Liver (tissue), 9 donors: ENCODE results near the gene NUPR1. TPM values are rescaled to one million over a fixed set of nuclear protein-coding genes. Genes with fewer than 3 reads are reported as not detected.

ENCODE experiments used
- DNase-seq: peaks from one replicate; pipeline ENCODE4 v3.0.0-alpha.2; 2017; ENCODE audit warnings: low spot score
- H3K27ac ChIP-seq, 2 donors: one replicate each; pipeline ENCODE4 v1.7.0; 2013; ENCODE audit warnings: inconsistent platforms in 2 of 2, low read length in 2 of 2, control low read depth in 1 of 2, low read depth in 1 of 2, mild to moderate bottlenecking in 1 of 2
- H3K27me3 ChIP-seq, 4 donors: one replicate each; pipeline versions ENCODE4 v1.6.1 to v1.7.0; 2013; ENCODE audit warnings: low read length in 3 of 4, inconsistent platforms in 1 of 4, mild to moderate bottlenecking in 1 of 4, moderate library complexity in 1 of 4; ENCODE audit not compliant: control insufficient read depth in 4 of 4, insufficient read depth in 4 of 4
- H3K36me3 ChIP-seq, 4 donors: one replicate each; pipeline versions ENCODE4 v1.6.1 to v1.7.0; 2013; ENCODE audit warnings: low read length in 3 of 4, mild to moderate bottlenecking in 3 of 4, low read depth in 1 of 4, moderate library complexity in 1 of 4; ENCODE audit not compliant: control insufficient read depth in 4 of 4, insufficient read depth in 3 of 4
- H3K4me1 ChIP-seq, 4 donors: one replicate each; pipeline versions ENCODE4 v1.6.1 to v1.7.0; 2013; ENCODE audit warnings: low read length in 3 of 4, mild to moderate bottlenecking in 3 of 4, moderate library complexity in 1 of 4; ENCODE audit not compliant: control insufficient read depth in 4 of 4, insufficient read depth in 4 of 4
- H3K4me3 ChIP-seq, 3 donors: one replicate each; pipeline versions ENCODE4 v1.6.1 to v1.7.0; 2013; ENCODE audit warnings: low read length in 3 of 3, control low read depth in 1 of 3, low read depth in 1 of 3, mild to moderate bottlenecking in 1 of 3
- H3K9ac ChIP-seq, 2 donors: one replicate each; pipeline ENCODE4 v1.7.0; 2013; ENCODE audit warnings: low read length in 2 of 2, mild to moderate bottlenecking in 2 of 2, moderate library complexity in 2 of 2, control low read depth in 1 of 2, low read depth in 1 of 2
- H3K9me3 ChIP-seq, 4 donors: one replicate each; pipeline versions ENCODE4 v1.6.1 to v1.7.0; 2013; ENCODE audit warnings: low read length in 3 of 4; ENCODE audit not compliant: control insufficient read depth in 4 of 4
- ATF3 ChIP-seq: IDR thresholded peaks from 2 replicates; pipeline ENCODE4 v1.6.1; 2016; ENCODE audit warnings: antibody characterized with exemption
- CTCF ChIP-seq: fragments of 150-350 bp; IDR thresholded peaks from 2 replicates; pipeline ENCODE4 v1.5.1; 2017; ENCODE audit warnings: improper control_type of control experiment, low read depth, low read length; ENCODE audit not compliant: missing input control
- FOXA1 ChIP-seq: IDR thresholded peaks from 2 replicates; pipeline ENCODE4 v1.6.1; 2016; ENCODE audit warnings: antibody characterized with exemption
- FOXA2 ChIP-seq: IDR thresholded peaks from 2 replicates; pipeline ENCODE4 v1.6.1; 2016; ENCODE audit warnings: antibody characterized with exemption
- GABPA ChIP-seq, 2 donors: IDR thresholded peaks in 1 of 2; conservative IDR thresholded peaks in 1 of 2; 2 replicates each; pipeline ENCODE4 v1.6.1; 2016; ENCODE audit warnings: antibody characterized with exemption in 2 of 2, mild to moderate bottlenecking in 1 of 2, moderate library complexity in 1 of 2
- HNF4G ChIP-seq: IDR thresholded peaks from 2 replicates; pipeline ENCODE4 v1.6.1; 2016; ENCODE audit warnings: antibody characterized with exemption
- RAD21 ChIP-seq, 2 donors: IDR thresholded peaks; 2 replicates each; pipeline ENCODE4 v1.6.1; 2016; ENCODE audit warnings: antibody characterized with exemption in 2 of 2, mild to moderate bottlenecking in 2 of 2
- YY1 ChIP-seq: IDR thresholded peaks from 2 replicates; pipeline ENCODE4 v1.6.1; 2016; ENCODE audit warnings: antibody characterized with exemption, mild to moderate bottlenecking
- ZBTB33 ChIP-seq: IDR thresholded peaks from 2 replicates; pipeline ENCODE4 v1.6.1; 2016; ENCODE audit warnings: antibody characterized with exemption
- WGBS: extraction: QIAGEN DNeasy Blood & Tissue Kit; methylation state at CpG from one replicate; pipeline ENCODE4 v1.1.7; 2013; 5-methylcytosine and 5-hydroxymethylcytosine counted together
- polyA plus RNA-seq, 2 donors: library from polyadenylated mRNA; stranded (reverse) in 1 of 2; unstranded in 1 of 2; fragments of 200-250 nt in 1 of 2; fragments of >200 nt in 1 of 2; fragmentation: Nextera tagmentation in 1 of 2; extraction: Ambion mirVana in 1 of 2; gene quantifications; one replicate each; pipeline versions ENCODE4 v1.2.1 to v1.2.3, GENCODE V29; 2013 to 2015
- total RNA-seq, 2 donors: library from RNA; depleted of rRNA; stranded (reverse); fragments of >200 nt; gene quantifications; one replicate each; pipeline ENCODE4 v1.2.3, GENCODE V29; 2014
- donor health status: healthy.
- donor health status: healthy.
- donor health status: healthy.
- donor health status: healthy.
- donor health status: healthy.

NUPR1 gene
- total and polyA plus RNA-seq, 4 donors, result 10.9 to 305 (median 62.6) TPM

- H3K4me1 ChIP-seq, result no peaks in the 10 kb centered on the region
- TF ChIP-seq YY1, result no peak
- TF ChIP-seq FOXA2, result no peak
- TF ChIP-seq CTCF, result no peak
- no peak for TF ChIP-seq HNF4G
- TF ChIP-seq RAD21 (IDR thresholded peaks at IDR 0.05), result no peak
- TF ChIP-seq ZBTB33, result no peak
- TF ChIP-seq FOXA1, result no peak
- no peak for TF ChIP-seq ATF3
- WGBS, result 97% methylated on average over 15 of the region's 15 CpGs
- no peak overlapping the region for H3K4me3 ChIP-seq
- H3K36me3 ChIP-seq, result peaks cover 0 to 21% (median 11%) of the 10 kb centered on the region in 4 donors
- no peak overlapping the region for H3K9ac ChIP-seq
- no peaks in the 10 kb centered on the region for H3K27me3 ChIP-seq
- no peaks in the 10 kb centered on the region for H3K9me3 ChIP-seq
- no peak overlapping the region for H3K27ac ChIP-seq
- no peak for DNase-seq
Observed at GRCh38 chr16:28498666-28499381, 40.0 kb downstream of the NUPR1 start.

GRCh38 chr16:28497861-28498599 is 40.7 kb downstream of the NUPR1 start:
- no peak overlapping the region for H3K27ac ChIP-seq
- WGBS, result 90% methylated on average over 33 of the region's 33 CpGs
- H3K4me1 ChIP-seq, result peaks cover 0 to 3% (median 0%) of the 10 kb centered on the region in 4 donors
- H3K36me3 ChIP-seq, result peaks cover 0 to 21% (median 11%) of the 10 kb centered on the region in 4 donors
- no peak for TF ChIP-seq GABPA (IDR thresholded peaks at IDR 0.05 in 1 of 2, conservative IDR thresholded peaks at IDR 0.05 in 1 of 2)
- no peaks in the 10 kb centered on the region for H3K9me3 ChIP-seq
- no peak overlapping the region for H3K9ac ChIP-seq
- H3K27me3 ChIP-seq, result no peaks in the 10 kb centered on the region
- no peak for DNase-seq
- H3K4me3 ChIP-seq, result no peak overlapping the region

- Histone ChIP-seq H3K27ac (no peak overlapping the region), H3K4me1 (peaks cover 0 to 3% (median 1%) of the 10 kb centered on the region in 4 donors), H3K9me3 (no peaks in the 10 kb centered on the region), H3K4me3 (no peak overlapping the region), H3K9ac (no peak overlapping the region), H3K27me3 (no peaks in the 10 kb centered on the region), H3K36me3 (peaks cover 0 to 21% (median 11%) of the 10 kb centered on the region in 4 donors)
- 92% methylated on average over 9 of the region's 9 CpGs for WGBS
- DNase-seq, result no peak
- no peak for TF ChIP-seq CTCF
Observed at GRCh38 chr16:28497386-28497785, 41.4 kb downstream of the NUPR1 start.
